GM19351 (cell line): Measurements from ENCODE around the gene ATG4C.
"Not testable (repeated sequence)": the region's sequence is repeated elsewhere in the genome, so short reads cannot be mapped to it uniquely, and the experiment has no call there.

Experiments
- ATAC-seq: cut with Tn5 transposase; IDR thresholded peaks from one replicate; pipeline ENCODE4 v1.9.1; 2021; ENCODE audit warnings: mild to moderate bottlenecking, moderate library complexity; ENCODE audit not compliant: unreplicated experiment

The ATG4C gene

GRCh38 chr1:62774006-62774405 lies 9.9 kb upstream of the ATG4C start:
- ATAC-seq, result no peak

- ATAC-seq, result no peak
Measured at GRCh38 chr1:62774971-62775595, 8.8 kb upstream of the ATG4C start.

GRCh38 chr1:62778208-62778607 lies 5.7 kb upstream of the ATG4C start:
- ATAC-seq, result no peak

GRCh38 chr1:62781841-62782543 lies 1.9 kb upstream of the ATG4C start:
- ATAC-seq, result no peak

- ATAC-seq, result not testable (repeated sequence)
Measured at GRCh38 chr1:62782544-62783212, 1.3 kb upstream of the ATG4C start.

GRCh38 chr1:62784509-62785365 lies 805 bp downstream of the ATG4C start:
- ATAC-seq, result peak; percentile 27

GRCh38 chr1:62790716-62791115 lies 6.8 kb downstream of the ATG4C start:
- ATAC-seq, result no peak

GRCh38 chr1:62794053-62794452 lies 10.1 kb downstream of the ATG4C start:
- no peak for ATAC-seq

- no peak for ATAC-seq
Measured at GRCh38 chr1:62796221-62796620, 12.3 kb downstream of the ATG4C start.

GRCh38 chr1:62799688-62800087 lies 15.8 kb downstream of the ATG4C start:
- no peak for ATAC-seq

GRCh38 chr1:62800281-62800680 lies 16.3 kb downstream of the ATG4C start:
- ATAC-seq, result peak; percentile 44

- peak; percentile 100 for ATAC-seq
Measured at GRCh38 chr1:62800825-62801306, 16.9 kb downstream of the ATG4C start.

GRCh38 chr1:62809788-62810187 lies 25.9 kb downstream of the ATG4C start:
- ATAC-seq, result no peak

- peak; percentile 99 for ATAC-seq
Measured at GRCh38 chr1:62810420-62811274, 26.7 kb downstream of the ATG4C start.

- no peak for ATAC-seq
Measured at GRCh38 chr1:62823556-62823955, 39.6 kb downstream of the ATG4C start.

- ATAC-seq, result no peak
Measured at GRCh38 chr1:62826901-62827300, 43.0 kb downstream of the ATG4C start.

- ATAC-seq, result not testable (repeated sequence)
Measured at GRCh38 chr1:62827786-62828185, 43.9 kb downstream of the ATG4C start.

GRCh38 chr1:62832276-62832675 lies 48.3 kb downstream of the ATG4C start:
- no peak for ATAC-seq

GRCh38 chr1:62833529-62833928 lies 49.6 kb downstream of the ATG4C start:
- ATAC-seq, result no peak

- no peak for ATAC-seq
Measured at GRCh38 chr1:62834400-62834961, 50.5 kb downstream of the ATG4C start.
